GM12864 (cell line): ENCODE data around the gene TRAF7.

Experiments used
- DNase-seq: peaks from one replicate; pipeline ENCODE4 v3.0.0-alpha.2; 2011; ENCODE audit warnings: low read depth
- H3K4me3 ChIP-seq: 2 replicates; pipeline ENCODE4 v1.5.1; 2011; ENCODE audit warnings: mild to moderate bottlenecking, low read depth, low read length, control low read depth
- TF ChIP-seq, protein P1 (sequence below): IDR thresholded peaks from 2 replicates; pipeline ENCODE4 v1.5.1; 2011; ENCODE audit warnings: low read depth, mild to moderate bottlenecking, moderate library complexity, low read length, control low read depth, inconsistent platforms; ENCODE audit errors: missing control alignments

Gene TRAF7

DNA sequence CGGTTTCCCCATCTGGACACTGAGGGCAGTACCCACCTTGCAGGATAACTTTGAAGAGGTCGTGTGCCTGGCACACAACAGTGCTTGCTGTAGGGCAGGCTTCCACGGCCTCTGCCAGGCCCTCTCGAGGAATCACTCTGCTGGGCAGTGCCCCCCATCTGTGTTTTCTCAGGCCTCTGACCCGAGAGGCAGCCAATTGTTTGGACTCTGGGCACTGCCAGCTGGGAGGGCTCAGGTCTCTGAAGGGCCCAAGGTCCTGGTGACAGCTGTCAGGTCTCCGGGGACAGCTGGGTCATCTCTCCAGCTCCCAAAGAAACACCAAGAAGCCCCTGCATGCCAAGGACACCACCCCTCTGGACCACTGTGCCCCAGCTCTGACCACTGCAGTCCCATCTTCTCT, 8.2 kb upstream of the TRAF7 start:
- TF ChIP-seq, protein P1, sequence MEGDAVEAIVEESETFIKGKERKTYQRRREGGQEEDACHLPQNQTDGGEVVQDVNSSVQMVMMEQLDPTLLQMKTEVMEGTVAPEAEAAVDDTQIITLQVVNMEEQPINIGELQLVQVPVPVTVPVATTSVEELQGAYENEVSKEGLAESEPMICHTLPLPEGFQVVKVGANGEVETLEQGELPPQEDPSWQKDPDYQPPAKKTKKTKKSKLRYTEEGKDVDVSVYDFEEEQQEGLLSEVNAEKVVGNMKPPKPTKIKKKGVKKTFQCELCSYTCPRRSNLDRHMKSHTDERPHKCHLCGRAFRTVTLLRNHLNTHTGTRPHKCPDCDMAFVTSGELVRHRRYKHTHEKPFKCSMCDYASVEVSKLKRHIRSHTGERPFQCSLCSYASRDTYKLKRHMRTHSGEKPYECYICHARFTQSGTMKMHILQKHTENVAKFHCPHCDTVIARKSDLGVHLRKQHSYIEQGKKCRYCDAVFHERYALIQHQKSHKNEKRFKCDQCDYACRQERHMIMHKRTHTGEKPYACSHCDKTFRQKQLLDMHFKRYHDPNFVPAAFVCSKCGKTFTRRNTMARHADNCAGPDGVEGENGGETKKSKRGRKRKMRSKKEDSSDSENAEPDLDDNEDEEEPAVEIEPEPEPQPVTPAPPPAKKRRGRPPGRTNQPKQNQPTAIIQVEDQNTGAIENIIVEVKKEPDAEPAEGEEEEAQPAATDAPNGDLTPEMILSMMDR: no peak
- no peak for DNase-seq
- no peak overlapping the region for H3K4me3 ChIP-seq

DNA sequence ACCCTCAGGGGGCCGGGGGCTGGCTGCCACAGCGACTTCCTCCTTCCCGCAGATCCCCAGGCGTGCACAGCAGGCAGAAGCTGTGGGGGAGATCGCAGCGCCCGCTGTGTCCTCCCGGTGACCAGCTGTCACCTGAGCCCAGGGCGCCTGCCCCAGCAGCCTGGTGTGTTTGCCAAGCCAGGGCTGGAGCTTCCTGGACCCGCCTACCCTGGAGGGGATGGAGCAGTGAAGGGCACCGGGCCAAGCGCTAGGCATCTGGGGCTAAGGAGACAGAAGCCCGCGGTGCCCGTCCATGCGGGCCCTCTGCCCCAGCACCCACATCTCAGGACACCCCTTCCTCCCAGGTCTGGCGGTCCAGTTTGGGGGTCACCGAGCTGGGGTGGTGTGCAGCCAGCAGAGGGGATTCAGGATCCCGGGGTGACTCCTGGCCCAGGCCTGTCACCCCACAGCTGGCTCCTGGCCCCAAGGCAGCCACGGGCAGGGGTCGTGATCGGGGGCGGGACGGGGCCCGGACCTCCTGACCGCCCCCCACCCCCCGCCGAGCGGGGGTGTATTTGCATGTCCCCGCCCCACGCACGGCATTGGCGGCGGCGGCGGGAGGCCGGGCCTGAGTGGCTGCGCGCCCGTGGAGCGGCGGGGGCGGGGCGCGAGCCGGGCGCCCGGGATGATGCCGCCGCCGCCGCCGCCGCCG, 7.5 kb upstream of the TRAF7 start, which contains the start of gene RAB26:
TSS of gene RAB26 (plus strand) at position 645 of the 691 bp plus-strand sequence. CDS start 159 bp downstream, outside the sequence.
- no peak for DNase-seq
- peak within 1 kb of the TSS; percentile 43 for H3K4me3 ChIP-seq
- TF ChIP-seq, protein P1: no peak

DNA sequence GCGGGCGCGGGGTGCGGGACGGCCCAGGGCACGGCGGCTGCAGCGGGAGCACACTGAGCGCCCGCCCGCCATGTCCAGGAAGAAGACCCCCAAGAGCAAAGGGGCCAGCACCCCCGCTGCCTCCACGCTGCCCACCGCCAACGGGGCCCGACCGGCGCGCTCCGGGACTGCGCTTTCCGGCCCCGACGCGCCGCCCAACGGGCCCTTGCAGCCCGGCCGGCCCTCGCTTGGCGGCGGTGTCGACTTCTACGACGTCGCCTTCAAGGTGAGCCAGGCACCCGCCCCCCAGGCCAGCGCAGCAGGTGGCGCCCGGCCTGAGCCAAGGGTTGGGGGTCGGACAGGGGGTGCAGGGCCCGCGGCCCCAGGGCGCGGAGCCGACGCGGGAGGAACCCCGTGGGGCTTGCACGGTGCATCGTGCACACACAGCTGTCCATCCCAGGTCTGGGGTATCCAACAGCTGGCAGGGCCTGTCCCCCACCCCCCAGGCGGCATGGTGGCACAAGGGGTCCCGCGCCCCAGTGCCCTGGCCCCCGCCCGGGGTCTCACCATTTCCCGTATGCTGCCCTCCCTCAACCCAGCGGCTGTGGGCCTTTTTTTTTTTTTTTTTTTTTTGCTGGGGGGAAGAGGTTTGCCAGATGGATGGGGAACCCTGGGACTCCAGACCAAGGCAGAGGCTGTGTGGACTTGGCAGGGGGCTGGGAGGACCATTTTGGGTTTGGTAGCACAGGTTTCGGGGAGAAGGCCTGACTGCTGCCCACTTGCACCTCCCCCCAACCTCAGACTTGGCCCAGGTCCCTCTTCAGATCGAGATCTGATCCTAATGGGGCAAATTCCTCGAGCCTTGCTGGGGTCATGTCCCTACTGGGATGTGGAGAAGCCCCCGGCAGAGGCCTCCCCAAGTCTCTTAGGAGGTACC, 6.6 kb upstream of the TRAF7 start:
- TF ChIP-seq, protein P1: no peak
- H3K4me3 ChIP-seq: peak overlapping the region; percentile 43
- DNase-seq: no peak

DNA sequence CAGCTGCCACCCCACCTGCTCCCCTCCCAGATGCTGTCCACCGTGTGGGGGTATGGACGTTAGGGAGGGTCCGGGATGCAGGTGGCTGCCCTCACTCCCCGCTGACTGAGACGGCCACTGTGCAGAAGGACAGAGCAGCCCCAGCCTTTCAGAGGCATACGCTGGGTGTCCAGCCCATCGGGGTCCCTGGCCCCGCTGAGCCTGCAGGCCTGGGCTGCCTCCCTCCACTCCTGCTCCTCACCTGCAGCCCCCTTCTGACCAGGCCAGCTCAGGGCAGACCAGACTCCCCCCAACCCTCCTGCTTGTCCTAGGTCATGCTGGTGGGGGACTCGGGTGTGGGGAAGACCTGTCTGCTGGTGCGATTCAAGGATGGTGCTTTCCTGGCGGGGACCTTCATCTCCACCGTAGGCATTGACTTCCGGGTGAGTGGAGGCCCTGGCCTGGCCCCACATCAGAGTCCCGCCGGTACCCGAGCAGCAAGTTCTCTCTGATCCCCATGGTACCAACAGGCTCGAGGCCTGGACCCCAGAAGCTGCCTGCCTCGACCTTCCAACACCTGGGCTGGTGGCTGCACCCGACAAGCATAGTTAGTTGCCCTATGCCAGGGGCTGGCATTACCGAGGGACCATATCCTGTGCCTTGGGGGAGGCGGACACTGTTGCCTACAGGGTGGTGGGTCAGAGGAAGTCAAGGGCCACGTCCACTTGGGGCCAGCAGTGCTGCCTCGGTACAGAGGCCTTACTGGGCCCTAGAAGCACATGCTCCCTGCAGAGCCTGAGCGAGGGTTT, 5.8 kb upstream of the TRAF7 start:
- TF ChIP-seq, protein P1: no peak
- H3K4me3 ChIP-seq: peak overlapping the region; percentile 43
- DNase-seq: no peak

DNA sequence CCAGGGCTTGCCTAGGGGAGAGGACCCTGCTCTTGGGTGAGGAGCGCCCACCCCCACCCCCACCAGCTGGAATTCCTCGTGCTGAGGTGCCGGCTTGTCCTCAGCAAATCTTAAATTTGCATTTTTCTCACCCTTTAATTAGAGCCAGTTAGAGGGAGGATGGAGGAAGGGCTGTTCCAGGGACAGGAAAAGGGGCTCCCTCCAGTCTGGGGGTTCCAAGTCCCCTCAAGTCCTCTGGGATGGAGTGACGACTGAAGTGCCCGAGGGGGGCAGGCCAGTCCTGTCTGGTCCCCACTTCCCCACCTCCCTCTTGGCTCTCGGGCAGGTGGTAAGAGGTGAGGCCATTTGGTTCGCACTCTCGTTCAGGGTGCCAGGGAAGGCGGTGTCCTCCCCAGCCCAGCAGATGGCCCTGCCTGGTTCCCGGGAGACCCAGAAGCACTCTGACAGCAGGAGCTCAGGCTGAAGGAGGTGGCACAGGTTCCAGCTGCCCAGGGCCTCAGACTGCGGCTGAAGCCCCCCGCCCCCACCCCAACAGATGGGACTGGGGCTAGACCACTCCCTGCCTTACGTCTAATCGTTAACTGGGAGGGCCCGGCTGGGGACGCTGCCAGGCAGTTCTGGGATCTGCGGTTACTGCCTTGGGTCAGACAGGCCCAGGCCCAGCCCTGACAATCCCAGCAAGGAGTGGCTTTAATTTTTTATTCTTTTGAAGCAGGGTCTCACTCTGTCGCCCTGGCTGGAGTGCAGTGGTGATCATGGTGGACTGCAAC, 5.0 kb upstream of the TRAF7 start:
- no peak overlapping the region for H3K4me3 ChIP-seq
- no peak for DNase-seq
- TF ChIP-seq, protein P1: no peak
